Smooth muscle cell (in vitro differentiated cells): ENCODE results near the gene MNT. TPM values are rescaled to one million over a fixed set of nuclear protein-coding genes. Genes with fewer than 3 reads are reported as not detected.

Experiments
- DNase-seq: peaks from one replicate; lab custom pipeline; 2025; ENCODE audit not compliant: unreplicated experiment; lab: John Stamatoyannopoulos, UW
- H2AFZ ChIP-seq: fragments of 200-600 bp; sonication (generic); 2 replicates; pipeline ENCODE4 v1.6.0; 2016; ENCODE audit warnings: antibody characterized with exemption, low read depth, mild to moderate bottlenecking
- H3F3A ChIP-seq: fragments of 200-600 bp; sonication (generic); 2 replicates; pipeline ENCODE4 v1.6.0; 2017; ENCODE audit warnings: antibody characterized with exemption, low read depth
- H3K27ac ChIP-seq: fragments of 200-600 bp; sonication (generic); 2 replicates; pipeline ENCODE4 v1.5.1; 2016; ENCODE audit warnings: low read depth, mild to moderate bottlenecking
- H3K27me3 ChIP-seq: fragments of 200-600 bp; sonication (generic); 2 replicates; pipeline ENCODE4 v1.6.1; 2016; ENCODE audit warnings: low read depth, mild to moderate bottlenecking
- H3K36me3 ChIP-seq: fragments of 200-600 bp; sonication (generic); 2 replicates; pipeline ENCODE4 v1.5.1; 2016; ENCODE audit warnings: low read depth
- H3K4me1 ChIP-seq: fragments of 200-600 bp; sonication (generic); 2 replicates; pipeline ENCODE4 v1.5.1; 2016; ENCODE audit warnings: low read depth
- H3K4me2 ChIP-seq: fragments of 200-600 bp; sonication (generic); 2 replicates; pipeline ENCODE4 v1.6.0; 2016; ENCODE audit warnings: mild to moderate bottlenecking
- H3K4me3 ChIP-seq: fragments of 200-600 bp; sonication (generic); 2 replicates; pipeline ENCODE4 v1.5.1; 2016; ENCODE audit warnings: mild to moderate bottlenecking
- H3K79me2 ChIP-seq: fragments of 200-600 bp; sonication (generic); 2 replicates; pipeline ENCODE4 v1.6.0; 2016; ENCODE audit warnings: low read depth, mild to moderate bottlenecking
- H3K9ac ChIP-seq: fragments of 200-600 bp; sonication (generic); 2 replicates; pipeline ENCODE4 v1.6.0; 2016; ENCODE audit warnings: low read depth
- H3K9me3 ChIP-seq: fragments of 200-600 bp; sonication (generic); replicated peaks from 2 replicates; pipeline ENCODE4 v1.5.1; 2016; ENCODE audit warnings: low read depth
- H4K20me1 ChIP-seq: fragments of 200-600 bp; sonication (generic); 2 replicates; pipeline ENCODE4 v1.6.0; 2016; ENCODE audit warnings: low read depth
- WGBS: methylation state at CpG from one replicate; pipeline ENCODE4 v1.1.7; 2016; ENCODE audit warnings: low lambda C conversion rate; 5-methylcytosine and 5-hydroxymethylcytosine counted together
- polyA plus RNA-seq: library from polyadenylated mRNA; unstranded; fragments of >200 nt; fragmentation: Nextera tagmentation; extraction: Ambion mirVana; gene quantifications from 2 replicates; pipeline ENCODE4 v1.2.1, GENCODE V29; 2016
- total RNA-seq: library from RNA; depleted of rRNA; stranded (reverse); fragments of >200 nt; gene quantifications from 2 replicates; pipeline ENCODE4 v1.2.3, GENCODE V29; 2014
- TF ChIP-seq, protein P1 (sequence below): fragments of 200-600 bp; sonication (generic); IDR thresholded peaks from 2 replicates; pipeline ENCODE4 v1.5.1; 2017; ENCODE audit warnings: borderline replicate concordance, mild to moderate bottlenecking, antibody characterized with exemption; ENCODE audit not compliant: insufficient read depth, poor library complexity, severe bottlenecking

MNT gene
- total and polyA plus RNA-seq, 2 experiments from 2014 or later = 5.7 to 12.8 TPM

DNA sequence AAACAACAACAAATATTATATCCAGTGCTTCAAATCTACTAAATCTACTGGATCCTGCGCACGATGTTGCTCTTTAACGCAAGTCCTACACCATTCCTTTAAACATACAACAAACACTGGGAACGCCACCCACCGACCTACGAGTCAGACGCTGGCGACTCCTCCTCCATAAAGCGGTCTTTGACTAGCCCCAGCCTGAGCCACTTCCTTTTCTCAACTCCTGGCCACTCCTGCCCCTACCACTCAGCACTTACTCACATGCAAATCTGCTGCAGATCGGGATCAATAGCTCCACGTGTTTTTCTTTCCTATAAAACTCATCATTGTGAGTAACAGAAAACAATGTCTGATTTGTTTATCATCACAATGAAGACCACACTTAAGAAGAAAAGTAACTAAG, 32.8 kb upstream of the MNT start:
- WGBS = 74% methylated on average over 11 of the region's 11 CpGs
- TF ChIP-seq, protein P1, sequence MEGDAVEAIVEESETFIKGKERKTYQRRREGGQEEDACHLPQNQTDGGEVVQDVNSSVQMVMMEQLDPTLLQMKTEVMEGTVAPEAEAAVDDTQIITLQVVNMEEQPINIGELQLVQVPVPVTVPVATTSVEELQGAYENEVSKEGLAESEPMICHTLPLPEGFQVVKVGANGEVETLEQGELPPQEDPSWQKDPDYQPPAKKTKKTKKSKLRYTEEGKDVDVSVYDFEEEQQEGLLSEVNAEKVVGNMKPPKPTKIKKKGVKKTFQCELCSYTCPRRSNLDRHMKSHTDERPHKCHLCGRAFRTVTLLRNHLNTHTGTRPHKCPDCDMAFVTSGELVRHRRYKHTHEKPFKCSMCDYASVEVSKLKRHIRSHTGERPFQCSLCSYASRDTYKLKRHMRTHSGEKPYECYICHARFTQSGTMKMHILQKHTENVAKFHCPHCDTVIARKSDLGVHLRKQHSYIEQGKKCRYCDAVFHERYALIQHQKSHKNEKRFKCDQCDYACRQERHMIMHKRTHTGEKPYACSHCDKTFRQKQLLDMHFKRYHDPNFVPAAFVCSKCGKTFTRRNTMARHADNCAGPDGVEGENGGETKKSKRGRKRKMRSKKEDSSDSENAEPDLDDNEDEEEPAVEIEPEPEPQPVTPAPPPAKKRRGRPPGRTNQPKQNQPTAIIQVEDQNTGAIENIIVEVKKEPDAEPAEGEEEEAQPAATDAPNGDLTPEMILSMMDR = no peak
- no peak for DNase-seq
- peaks cover 17% of the 10 kb centered on the region for H3K4me1 ChIP-seq
- no peak overlapping the region for H3K4me3 ChIP-seq
- no peaks in the 10 kb centered on the region for H3K79me2 ChIP-seq
- no peak overlapping the region for H2AFZ ChIP-seq
- no peak overlapping the region for H3K27ac ChIP-seq
- H4K20me1 ChIP-seq = peaks cover 10% of the 10 kb centered on the region
- H3K4me2 ChIP-seq = no peak overlapping the region
- H3K27me3 ChIP-seq = no peaks in the 10 kb centered on the region
- H3K36me3 ChIP-seq = no peaks in the 10 kb centered on the region
- no peak overlapping the region for H3K9ac ChIP-seq
- no peaks in the 10 kb centered on the region for H3F3A ChIP-seq
- no peaks in the 10 kb centered on the region for H3K9me3 ChIP-seq

DNA sequence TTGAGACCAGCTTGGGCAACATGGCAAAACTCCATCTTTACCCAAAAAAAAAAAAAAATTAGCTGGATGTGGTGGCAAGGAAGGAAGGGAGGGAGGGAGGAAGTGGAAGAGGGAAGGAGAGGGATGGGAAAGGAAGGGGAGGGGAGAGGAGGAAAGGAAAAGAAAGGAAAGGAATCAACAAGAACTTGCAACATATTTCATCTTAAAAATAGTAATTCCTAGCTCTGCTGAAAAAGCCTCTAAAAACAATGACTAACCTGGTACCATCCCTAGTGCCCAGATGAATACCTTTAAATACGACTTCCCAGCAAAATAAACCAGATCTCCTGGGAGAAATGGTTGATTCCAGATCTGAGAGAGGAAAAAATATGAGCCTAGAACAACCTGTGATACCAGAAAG, 27.1 kb upstream of the MNT start:
- Histone ChIP-seq H3F3A (no peaks in the 10 kb centered on the region), H3K9ac (no peak overlapping the region), H3K9me3 (no peaks in the 10 kb centered on the region), H3K4me2 (no peak overlapping the region), H3K27ac (no peak overlapping the region), H3K79me2 (no peaks in the 10 kb centered on the region), H3K4me1 (no peaks in the 10 kb centered on the region), H2AFZ (no peak overlapping the region), H4K20me1 (peaks cover 6% of the 10 kb centered on the region), H3K4me3 (no peak overlapping the region), H3K27me3 (no peaks in the 10 kb centered on the region), H3K36me3 (no peaks in the 10 kb centered on the region)
- TF ChIP-seq, protein P1 = no peak
- 96% methylated on average over 1 of the region's 1 CpG for WGBS
- DNase-seq = no peak

DNA sequence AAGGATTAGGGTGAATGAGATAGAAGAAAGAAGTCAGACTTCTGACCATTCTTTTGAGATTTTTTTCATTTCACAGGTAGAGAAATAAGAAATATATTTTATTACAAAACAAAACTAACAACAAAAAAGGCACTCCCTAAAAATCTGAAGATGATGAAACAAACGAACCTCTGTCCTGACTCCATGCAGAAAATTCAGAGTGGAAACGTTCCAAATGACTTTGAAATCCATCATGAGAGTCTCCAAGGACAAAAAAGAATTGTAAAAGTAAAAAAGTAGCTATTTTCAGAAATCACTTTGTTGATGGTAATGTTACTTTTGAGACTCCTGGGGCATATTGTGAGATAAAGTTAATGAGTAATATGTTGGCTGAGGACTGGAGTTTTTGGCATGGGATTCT, 26.4 kb upstream of the MNT start:
- H3K4me3 ChIP-seq = no peak overlapping the region
- H3K36me3 ChIP-seq = no peaks in the 10 kb centered on the region
- no peaks in the 10 kb centered on the region for H3K9me3 ChIP-seq
- DNase-seq = no peak
- no peak overlapping the region for H3K4me2 ChIP-seq
- H3K79me2 ChIP-seq = no peaks in the 10 kb centered on the region
- TF ChIP-seq, protein P1 = no peak
- H3K27ac ChIP-seq = no peak overlapping the region
- WGBS = 96% methylated on average over 2 of the region's 2 CpGs
- H2AFZ ChIP-seq = no peak overlapping the region
- no peaks in the 10 kb centered on the region for H3K27me3 ChIP-seq
- H4K20me1 ChIP-seq = peaks cover 6% of the 10 kb centered on the region
- H3K4me1 ChIP-seq = no peaks in the 10 kb centered on the region
- no peak overlapping the region for H3K9ac ChIP-seq
- H3F3A ChIP-seq = no peaks in the 10 kb centered on the region

DNA sequence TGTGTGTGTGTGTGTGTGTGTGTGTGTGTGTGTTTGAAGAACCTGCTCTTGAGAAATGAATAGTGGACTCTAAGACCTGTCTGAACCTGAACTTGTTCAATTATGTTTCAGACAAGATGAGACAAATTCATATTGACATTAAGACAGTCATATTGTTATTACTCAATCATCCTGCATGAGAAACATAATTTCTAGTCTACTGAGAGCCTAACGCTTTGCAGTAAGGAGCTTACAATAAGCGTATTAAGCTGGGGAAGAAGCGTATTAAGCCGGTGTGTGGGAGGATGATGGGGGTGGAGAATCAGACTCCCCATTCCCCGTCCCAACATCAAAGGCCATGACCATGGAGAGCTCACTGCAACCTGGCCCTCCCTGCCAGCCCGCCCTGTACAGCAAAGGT, 22.4 kb upstream of the MNT start:
- Histone ChIP-seq H3F3A (no peaks in the 10 kb centered on the region), H3K36me3 (no peaks in the 10 kb centered on the region), H3K79me2 (no peaks in the 10 kb centered on the region), H4K20me1 (peaks cover 3% of the 10 kb centered on the region), H3K4me3 (no peak overlapping the region), H3K4me1 (no peaks in the 10 kb centered on the region), H3K9me3 (no peaks in the 10 kb centered on the region), H3K4me2 (no peak overlapping the region), H3K27me3 (no peaks in the 10 kb centered on the region), H3K27ac (no peak overlapping the region), H2AFZ (no peak overlapping the region), H3K9ac (no peak overlapping the region)
- TF ChIP-seq, protein P1 = no peak
- 91% methylated on average over 6 of the region's 6 CpGs for WGBS
- no peak for DNase-seq
